Activated naive CD4-positive, alpha-beta T cell treated with anti-CD3 and anti-CD28 coated beads, Interleukin-2, amount 10 ng/mL, durations not matched to agents 5 hours and 36 hours (primary cell): Measurements from ENCODE around the gene DIPK1C. TPM values are rescaled to one million over a fixed set of nuclear protein-coding genes. Genes with fewer than 3 reads are reported as not detected.

Source experiments
- total RNA-seq, 2 experiments: library from RNA; stranded (reverse); gene quantifications; one replicate each; pipeline ENCODE4 v1.2.3, GENCODE V29; 2021

Gene DIPK1C
- total RNA-seq: not detected

DNA sequence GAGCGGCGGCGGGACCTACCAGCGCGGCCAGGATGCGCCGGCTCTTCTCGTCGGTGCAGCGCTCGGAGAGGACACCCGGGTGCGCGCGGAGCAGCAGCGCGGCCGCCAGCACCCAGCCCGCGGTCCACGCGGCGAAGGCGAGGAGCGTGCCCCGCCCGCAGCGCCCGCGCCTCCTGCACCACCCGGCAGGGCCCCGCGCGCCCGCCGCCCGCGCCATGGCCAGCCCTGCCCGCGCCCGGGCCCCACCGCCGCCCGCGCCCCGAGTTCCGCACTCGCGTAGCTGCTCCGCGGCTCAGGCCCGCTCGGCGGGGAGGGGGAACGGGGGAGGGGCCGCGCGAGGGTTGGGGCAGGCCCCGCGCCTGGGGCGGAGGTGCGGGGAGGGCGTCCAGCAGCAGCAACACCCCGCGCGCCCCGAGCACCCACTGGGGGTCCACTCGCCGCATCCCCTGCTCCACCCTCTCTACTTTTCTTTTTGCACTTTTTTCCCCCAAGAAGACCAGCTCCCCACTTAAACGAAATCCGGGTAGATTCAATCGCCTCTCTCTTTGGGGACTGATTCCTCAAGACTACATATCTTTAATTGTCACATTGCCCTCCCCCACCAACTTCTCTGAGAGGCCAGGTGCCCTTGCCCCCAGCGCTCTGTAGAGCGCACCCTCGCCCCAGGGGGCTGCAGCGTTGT, at the start of gene DIPK1C:
TSS of gene DIPK1C (minus strand) at position 266 of the 682 bp plus-strand sequence. CDS start at position 217, 49 bp downstream.

GRCh38 chr18:74495581-74496507, 38.7 kb upstream of the DIPK1C start, which contains the start of gene CNDP2:
CNDP2 (plus strand) TSS chr18:74496363; CDS start chr18:74499974, 3,611 bp downstream.

Other genes starting within 250 kb of the DIPK1C start
- 10 to 100 TPM; 25.4 to 25.9 TPM for gene CYB5A, start 165.3 kb downstream of the DIPK1C start, total RNA-seq
- gene C18orf63, start 141.5 kb downstream of the DIPK1C start, total RNA-seq: not detected
- 100 to 1,000 TPM; 155 to 160 TPM for gene CNDP2, start 39.1 kb upstream of the DIPK1C start, total RNA-seq
- not detected for gene CNDP1, start 77.2 kb upstream of the DIPK1C start, total RNA-seq
- 10 to 100 TPM; 16.7 to 17.8 TPM for gene ZNF407, start 140.6 kb upstream of the DIPK1C start, total RNA-seq